PC-3 (cell line): Measurements from ENCODE around the gene MEF2C.
"Not testable (repeated sequence)": the region's sequence is repeated elsewhere in the genome, so short reads cannot be mapped to it uniquely, and the experiment has no call there.

Source experiments
- CTCF ChIP-seq: fragments of 300-600 bp; sonication (generic); conservative IDR thresholded peaks from 2 replicates; pipeline ENCODE4 v1.5.1; 2017; ENCODE audit warnings: antibody characterized with exemption, low read depth, mild to moderate bottlenecking, low read length
- EZH2 ChIP-seq: fragments of 300-600 bp; sonication (generic); IDR thresholded peaks from one replicate; pipeline ENCODE4 v1.6.1; 2017; ENCODE audit warnings: antibody characterized with exemption, mild to moderate bottlenecking, low read length; ENCODE audit not compliant: unreplicated experiment

GRCh38 chr5:88793797-88794196 lies 89.2 kb downstream of the MEF2C start:
- not testable (repeated sequence) for TF ChIP-seq CTCF, EZH2
